ENCODE measurements around the gene GANC.

GRCh38 chr15:42387603-42388002 is 114.6 kb downstream of the GANC start:
- TF ChIP-seq POLR2A (IDR thresholded peaks at IDR 0.05) (no peak), CTCF (IDR thresholded peaks at IDR 0.05) (no peak)
